CD14-positive monocyte (primary cell): ENCODE results near the gene PLCB1. TPM values are rescaled to one million over a fixed set of nuclear protein-coding genes. Genes with fewer than 3 reads are reported as not detected.

Source experiments
- DNase-seq, 3 donors: peaks; one replicate each; pipeline ENCODE4 v3.0.0-alpha.2; 2011 to 2022
- H2AFZ ChIP-seq: 2 replicates; pipeline ENCODE4 v1.6.0; 2012; ENCODE audit warnings: mild to moderate bottlenecking, low read depth, low read length, inconsistent platforms; ENCODE audit not compliant: insufficient read depth, poor library complexity, severe bottlenecking
- H3K27ac ChIP-seq, 2 donors: 1 replicate in 1 of 2; 2 replicates in 1 of 2; pipeline ENCODE4 v1.5.1; 2012 to 2013; ENCODE audit warnings: low read length in 2 of 2, control low read depth in 1 of 2, inconsistent platforms in 1 of 2, low read depth in 1 of 2, mild to moderate bottlenecking in 1 of 2
- H3K27me3 ChIP-seq, 2 donors: one replicate each; pipeline versions ENCODE4 v1.6.0 to v1.6.1; 2011 to 2013; ENCODE audit warnings: low read length in 2 of 2; ENCODE audit not compliant: control insufficient read depth in 2 of 2, insufficient read depth in 2 of 2
- H3K36me3 ChIP-seq, 2 donors: replicated peaks in 1 of 2; 1 replicate in 1 of 2; 2 replicates in 1 of 2; pipeline versions ENCODE4 v1.5.1 to v1.6.1; 2012 to 2013; ENCODE audit warnings: low read length in 2 of 2, control low read depth in 1 of 2, inconsistent platforms in 1 of 2, mild to moderate bottlenecking in 1 of 2; ENCODE audit not compliant: insufficient read depth in 2 of 2, control insufficient read depth in 1 of 2
- H3K4me1 ChIP-seq, 2 donors: 1 replicate in 1 of 2; 2 replicates in 1 of 2; pipeline versions ENCODE4 v1.5.1 to v1.6.1; 2012 to 2013; ENCODE audit warnings: low read length in 2 of 2, control low read depth in 1 of 2, inconsistent platforms in 1 of 2, mild to moderate bottlenecking in 1 of 2, moderate library complexity in 1 of 2; ENCODE audit not compliant: insufficient read depth in 2 of 2, control insufficient read depth in 1 of 2
- H3K4me2 ChIP-seq: replicated peaks from 2 replicates; pipeline ENCODE3; 2012; ENCODE audit warnings: low read length, moderate library complexity, mild to moderate bottlenecking; ENCODE audit not compliant: poor library complexity, severe bottlenecking; ENCODE audit errors: extremely low read depth
- H3K4me3 ChIP-seq, 3 experiments: fragments of 200-600 bp in 1 of 3; sonication (generic) in 1 of 3; replicated peaks in 1 of 3; 1 replicate in 2 of 3; 2 replicates in 1 of 3; pipeline ENCODE4 v1.5.1; 2011 to 2013; ENCODE audit warnings: low read length in 3 of 3, mild to moderate bottlenecking in 3 of 3, control low read depth in 2 of 3, low read depth in 2 of 3, inconsistent platforms in 1 of 3, moderate library complexity in 1 of 3
- H3K79me2 ChIP-seq: 2 replicates; pipeline ENCODE4 v1.6.0; 2012; ENCODE audit warnings: mild to moderate bottlenecking, control low read depth, inconsistent platforms, low read length, moderate library complexity; ENCODE audit not compliant: insufficient read depth
- H3K9ac ChIP-seq: 2 replicates; pipeline ENCODE4 v1.6.0; 2017; ENCODE audit warnings: low read length, mild to moderate bottlenecking; ENCODE audit not compliant: insufficient read depth, poor library complexity, severe bottlenecking
- H3K9me3 ChIP-seq, 2 donors: replicated peaks in 1 of 2; 1 replicate in 1 of 2; 2 replicates in 1 of 2; pipeline versions ENCODE4 v1.5.1 to v1.6.1; 2012 to 2013; ENCODE audit warnings: low read length in 2 of 2, control low read depth in 1 of 2; ENCODE audit not compliant: control insufficient read depth in 1 of 2, insufficient read depth in 1 of 2
- H4K20me1 ChIP-seq: 2 replicates; pipeline ENCODE4 v1.6.0; 2012; ENCODE audit warnings: mild to moderate bottlenecking, low read length, control low read depth, moderate library complexity; ENCODE audit not compliant: insufficient read depth
- H3K27ac Mint-ChIP-seq, 7 donors: one replicate each; pipeline ENCODE4 v1.8.0; 2020; ENCODE audit warnings: mild to moderate bottlenecking in 7 of 7, mixed read lengths in 7 of 7, moderate library complexity in 6 of 7, inconsistent platforms in 2 of 7
- H3K27me3 Mint-ChIP-seq, 3 donors: one replicate each; pipeline ENCODE4 v1.8.0; 2021 to 2022; ENCODE audit warnings: low read depth in 3 of 3, mild to moderate bottlenecking in 3 of 3, mixed read lengths in 3 of 3, moderate library complexity in 3 of 3, inconsistent platforms in 1 of 3
- H3K36me3 Mint-ChIP-seq, 2 donors: one replicate each; pipeline ENCODE4 v1.8.0; 2020; ENCODE audit warnings: mixed read lengths in 2 of 2, inconsistent platforms in 1 of 2, mild to moderate bottlenecking in 1 of 2
- H3K4me1 Mint-ChIP-seq: one replicate; pipeline ENCODE4 v1.8.0; 2020; ENCODE audit warnings: mild to moderate bottlenecking, mixed read lengths
- H3K4me3 Mint-ChIP-seq, 2 donors: one replicate each; pipeline ENCODE4 v1.8.0; 2020; ENCODE audit warnings: mild to moderate bottlenecking in 2 of 2, mixed read lengths in 2 of 2, moderate library complexity in 1 of 2
- H3K9me3 Mint-ChIP-seq, 7 donors: one replicate each; pipeline ENCODE4 v1.8.0; 2020 to 2022; ENCODE audit warnings: mixed read lengths in 7 of 7, mild to moderate bottlenecking in 6 of 7, moderate library complexity in 6 of 7, inconsistent platforms in 2 of 7
- CTCF ChIP-seq: fragments of 200-600 bp; IDR thresholded peaks from one replicate; pipeline ENCODE4 v1.8.0; 2022; ENCODE audit warnings: antibody characterized with exemption, mild to moderate bottlenecking
- WGBS: methylation state at CpG from one replicate; pipeline ENCODE4 v1.1.5; 2013; ENCODE audit warnings: missing lambda C conversion rate; ENCODE audit not compliant: insufficient coverage; 5-methylcytosine and 5-hydroxymethylcytosine counted together
- intact Hi-C, 2 donors: fragments of 100-400 bp; cut with micrococcal nuclease; formaldehyde crosslinking; loops; one replicate each; pipeline versions ENCODE4 v1.15.0 to v1.15.1; 2023
- polyA plus RNA-seq, 3 donors: library from polyadenylated mRNA; depleted of rRNA in 1 of 3; unstranded in 2 of 3; stranded (reverse) in 1 of 3; fragments of 300-500 nt in 2 of 3; fragments of >200 nt in 1 of 3; fragmentation: Illumina TruSeq in 2 of 3; gene quantifications; 1 replicate in 2 of 3; 2 replicates in 1 of 3; pipeline ENCODE4 v1.2.3, GENCODE V29; 2012 to 2021

The PLCB1 gene
- polyA plus RNA-seq, 3 donors, result 8.6 to 16.4 (median 13.2) TPM

GRCh38 chr20:8518878-8519277 is 386.8 kb downstream of the PLCB1 start:
- peak overlapping the region in 5 of 7 donors; percentile 3 to 91 (median 46) for H3K27ac Mint-ChIP-seq
- Histone ChIP-seq H3K4me2 (peak overlapping the region; percentile 62), H3K27me3 (no peaks in the 10 kb centered on the region), H3K4me3 (peak overlapping the region in 2 of 3 experiments; percentile 2 to 54), H3K36me3 (no peaks in the 10 kb centered on the region), H2AFZ (peak overlapping the region; percentile 80), H3K27ac (peak overlapping the region in 1 of 2 donors; percentile 65), H3K79me2 (no peaks in the 10 kb centered on the region), H3K9me3 (no peaks in the 10 kb centered on the region), H4K20me1 (no peaks in the 10 kb centered on the region), H3K4me1 (peaks cover 13 to 15% of the 10 kb centered on the region in 2 donors), H3K9ac (no peak overlapping the region)
- peaks cover 0 to 4% (median 3%) of the 10 kb centered on the region in 7 donors for H3K9me3 Mint-ChIP-seq
- H3K27me3 Mint-ChIP-seq, result no peaks in the 10 kb centered on the region
- intact Hi-C loops, result no loop called here
- peaks cover under 1 to 3% of the 10 kb centered on the region in 2 donors for H3K36me3 Mint-ChIP-seq
- TF ChIP-seq CTCF, result no peak
- 100% methylated on average over 2 of the region's 4 CpGs for WGBS
- DNase-seq, result no peak
- H3K4me3 Mint-ChIP-seq, result peak overlapping the region; percentile 21 to 78
- peaks cover 23% of the 10 kb centered on the region for H3K4me1 Mint-ChIP-seq

GRCh38 chr20:8519887-8520286 is 387.8 kb downstream of the PLCB1 start:
- Mint-ChIP-seq H3K27ac (peak overlapping the region in 1 of 7 donors; percentile 46), H3K9me3 (peaks cover 0 to 4% (median 3%) of the 10 kb centered on the region in 7 donors), H3K4me3 (no peak overlapping the region), H3K27me3 (no peaks in the 10 kb centered on the region), H3K4me1 (peaks cover 23% of the 10 kb centered on the region), H3K36me3 (peaks cover 0 to 3% of the 10 kb centered on the region in 2 donors)
- no peak for DNase-seq
- H3K27me3 ChIP-seq, result no peaks in the 10 kb centered on the region
- TF ChIP-seq CTCF, result no peak
- no peaks in the 10 kb centered on the region for H3K79me2 ChIP-seq
- peak overlapping the region in 1 of 3 experiments; percentile 54 for H3K4me3 ChIP-seq
- peak overlapping the region in 1 of 2 donors; percentile 65 for H3K27ac ChIP-seq
- intact Hi-C loops, result loop anchor here in 1 of 2 donors (10.0 kb wide), 1 partner anchor 65 kb away; no protein-coding TSS in a partner anchor
- H3K9ac ChIP-seq, result no peak overlapping the region
- no CpG with 5 or more reads among the region's 1 CpG for WGBS
- no peaks in the 10 kb centered on the region for H4K20me1 ChIP-seq
- H2AFZ ChIP-seq, result no peak overlapping the region
- no peak overlapping the region for H3K4me2 ChIP-seq
- H3K36me3 ChIP-seq, result no peaks in the 10 kb centered on the region
- peaks cover 13 to 15% of the 10 kb centered on the region in 2 donors for H3K4me1 ChIP-seq
- H3K9me3 ChIP-seq, result no peaks in the 10 kb centered on the region
